ENCODE data around the gene HGD. TPM values are rescaled to one million over a fixed set of nuclear protein-coding genes. Genes with fewer than 3 reads are reported as not detected.

Gene HGD
- total RNA-seq, 4 donors from 2014 or later: 0.68 to 2.0 TPM; not detected in 2

GRCh38 chr3:120642368-120642948 is 39.6 kb downstream of the HGD start:
- no peak for TF ChIP-seq CTCF (IDR thresholded peaks at IDR 0.05; ENCODE audit: low read depth)

- no peak for TF ChIP-seq CTCF (IDR thresholded peaks at IDR 0.05; ENCODE audit: low read depth)
These were observed 40.3 kb downstream of the HGD start for GRCh38 chr3:120641696-120642246.

- no peak for TF ChIP-seq CTCF (IDR thresholded peaks at IDR 0.05; ENCODE audit: low read depth)
These were observed 41.8 kb downstream of the HGD start for GRCh38 chr3:120640231-120640630.

GRCh38 chr3:120637851-120638559 is 44.0 kb downstream of the HGD start:
- TF ChIP-seq CTCF (IDR thresholded peaks at IDR 0.05; ENCODE audit: low read depth): no peak

GRCh38 chr3:120636795-120637401 is 45.1 kb downstream of the HGD start:
- TF ChIP-seq CTCF (IDR thresholded peaks at IDR 0.05; ENCODE audit: low read depth): no peak

- TF ChIP-seq CTCF (IDR thresholded peaks at IDR 0.05; ENCODE audit: low read depth): no peak
These were observed 47.5 kb downstream of the HGD start for GRCh38 chr3:120634539-120634938.

GRCh38 chr3:120625159-120625586 is 56.9 kb downstream of the HGD start:
- no peak for TF ChIP-seq CTCF (IDR thresholded peaks at IDR 0.05; ENCODE audit: low read depth)
